GM19238 (cell line): ENCODE results near the gene SNORC.

Experiments
- DNase-seq: peaks from one replicate; pipeline ENCODE4 v3.0.0; 2011; ENCODE audit warnings: low spot score; ENCODE audit not compliant: insufficient read length

SNORC gene

GRCh38 chr2:232926431-232926939, 56.4 kb downstream of the SNORC start:
- DNase-seq, result no peak

- no peak for DNase-seq
Observed at GRCh38 chr2:232927032-232927792, 57.1 kb downstream of the SNORC start.

GRCh38 chr2:232927793-232928550, 57.9 kb downstream of the SNORC start:
- DNase-seq, result no peak
